ENCODE data around the gene RSU1.

DNA sequence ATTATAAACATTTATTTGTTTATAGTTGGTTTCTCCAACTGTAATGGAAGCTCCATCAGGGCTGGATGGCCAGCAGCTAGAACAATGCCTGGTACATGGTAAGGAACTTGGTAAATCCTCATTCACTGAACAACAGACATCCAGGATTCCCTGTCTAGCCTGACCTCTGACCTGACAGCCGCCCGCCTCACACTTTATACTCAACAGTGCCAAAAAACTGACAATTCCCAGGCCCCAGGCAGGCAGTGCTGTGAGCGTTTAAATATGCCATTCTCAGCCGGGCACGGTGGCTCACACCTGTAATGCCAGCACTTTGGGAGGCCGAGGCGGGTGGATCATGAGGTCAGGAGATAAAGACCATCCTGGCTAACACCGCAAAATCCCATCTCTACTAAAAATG is 55.9 kb downstream of the RSU1 start:
- TF ChIP-seq, protein P1, sequence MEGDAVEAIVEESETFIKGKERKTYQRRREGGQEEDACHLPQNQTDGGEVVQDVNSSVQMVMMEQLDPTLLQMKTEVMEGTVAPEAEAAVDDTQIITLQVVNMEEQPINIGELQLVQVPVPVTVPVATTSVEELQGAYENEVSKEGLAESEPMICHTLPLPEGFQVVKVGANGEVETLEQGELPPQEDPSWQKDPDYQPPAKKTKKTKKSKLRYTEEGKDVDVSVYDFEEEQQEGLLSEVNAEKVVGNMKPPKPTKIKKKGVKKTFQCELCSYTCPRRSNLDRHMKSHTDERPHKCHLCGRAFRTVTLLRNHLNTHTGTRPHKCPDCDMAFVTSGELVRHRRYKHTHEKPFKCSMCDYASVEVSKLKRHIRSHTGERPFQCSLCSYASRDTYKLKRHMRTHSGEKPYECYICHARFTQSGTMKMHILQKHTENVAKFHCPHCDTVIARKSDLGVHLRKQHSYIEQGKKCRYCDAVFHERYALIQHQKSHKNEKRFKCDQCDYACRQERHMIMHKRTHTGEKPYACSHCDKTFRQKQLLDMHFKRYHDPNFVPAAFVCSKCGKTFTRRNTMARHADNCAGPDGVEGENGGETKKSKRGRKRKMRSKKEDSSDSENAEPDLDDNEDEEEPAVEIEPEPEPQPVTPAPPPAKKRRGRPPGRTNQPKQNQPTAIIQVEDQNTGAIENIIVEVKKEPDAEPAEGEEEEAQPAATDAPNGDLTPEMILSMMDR (IDR thresholded peaks at IDR 0.05), result no peak
- TF ChIP-seq POLR2AphosphoS5 (IDR thresholded peaks at IDR 0.05), result no peak
- TF ChIP-seq POLR2A (IDR thresholded peaks at IDR 0.05), result no peak

All from sigmoid colon (tissue), 4 donors.